NOMO-1 treated with dmso at 0.1 percent for 144 hours (cell line): ENCODE measurements around the gene TUBA8.
"Not testable (repeated sequence)": the region's sequence is repeated elsewhere in the genome, so short reads cannot be mapped to it uniquely, and the experiment has no call there.

ENCODE experiments used
- DNase-seq: peaks from one replicate; lab custom pipeline; 2025; ENCODE audit not compliant: unreplicated experiment; lab: John Stamatoyannopoulos, UW

The TUBA8 gene

DNA sequence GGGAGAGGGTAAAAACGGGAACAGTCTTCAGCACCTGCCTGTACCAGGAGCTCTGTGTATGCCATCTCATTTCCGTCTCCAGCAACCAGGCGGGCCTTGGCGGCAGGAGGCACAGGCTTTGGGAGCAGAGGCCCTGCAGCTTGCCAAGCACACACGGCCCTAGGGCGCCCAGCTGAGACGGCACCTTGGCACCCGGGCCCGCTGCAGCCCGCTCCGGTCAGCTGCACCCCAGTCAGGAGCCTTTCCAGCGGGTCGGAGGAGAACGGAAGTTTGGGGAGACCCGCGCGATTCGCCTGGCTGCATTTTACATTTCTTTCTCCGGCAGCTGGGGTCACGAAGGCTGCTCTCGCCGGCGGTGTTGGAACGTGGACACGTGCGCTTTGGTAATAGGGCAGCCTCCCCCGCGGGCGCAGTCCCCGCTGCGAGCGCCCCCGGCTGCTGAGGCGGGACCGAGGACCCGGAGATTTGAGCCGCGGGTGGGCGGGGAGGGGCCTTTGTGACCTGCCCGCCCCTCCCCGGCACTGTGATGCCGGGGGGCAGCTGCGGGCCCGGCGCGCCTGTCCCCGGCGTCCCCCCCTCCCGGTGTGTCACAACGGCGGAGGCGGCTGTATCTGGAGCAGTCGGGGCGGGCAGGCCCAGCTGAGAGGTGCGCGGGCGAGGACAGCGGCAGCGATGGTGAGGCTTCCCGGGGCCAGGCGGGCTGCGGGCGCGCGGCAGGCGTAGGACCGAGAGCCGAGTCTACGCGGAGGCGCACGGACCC is at the start of gene TUBA8:
Gene TUBA8 (plus strand): TSS at position 616 of the 760 bp plus-strand sequence. CDS start 57 bp downstream, at position 673.
- DNase-seq, result no peak

DNA sequence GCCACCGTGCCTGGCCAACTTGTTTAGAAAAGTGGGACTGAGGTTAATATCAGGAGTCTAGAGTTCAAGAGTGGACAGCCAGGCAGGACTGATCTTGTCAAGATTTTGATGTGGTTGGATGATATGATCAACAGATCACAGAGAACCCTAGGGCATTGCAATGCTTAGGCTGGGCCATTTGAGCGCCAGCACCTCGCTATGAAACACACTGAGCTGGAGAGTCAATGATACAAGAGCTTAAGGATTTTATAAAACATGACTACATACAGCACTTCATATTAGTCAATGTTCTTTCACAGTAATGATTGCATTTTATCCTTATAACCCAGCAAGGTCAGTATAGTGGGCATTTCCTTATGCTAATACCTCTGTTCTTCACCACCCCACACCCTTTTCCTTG is 48.2 kb upstream of the TUBA8 start:
- DNase-seq, result no peak

- no peak for DNase-seq
Measured at GRCh38 chr22:18063306-18063705, 47.3 kb upstream of the TUBA8 start.

- DNase-seq, result not testable (repeated sequence)
Measured at GRCh38 chr22:18063715-18064114, 46.9 kb upstream of the TUBA8 start.

DNA sequence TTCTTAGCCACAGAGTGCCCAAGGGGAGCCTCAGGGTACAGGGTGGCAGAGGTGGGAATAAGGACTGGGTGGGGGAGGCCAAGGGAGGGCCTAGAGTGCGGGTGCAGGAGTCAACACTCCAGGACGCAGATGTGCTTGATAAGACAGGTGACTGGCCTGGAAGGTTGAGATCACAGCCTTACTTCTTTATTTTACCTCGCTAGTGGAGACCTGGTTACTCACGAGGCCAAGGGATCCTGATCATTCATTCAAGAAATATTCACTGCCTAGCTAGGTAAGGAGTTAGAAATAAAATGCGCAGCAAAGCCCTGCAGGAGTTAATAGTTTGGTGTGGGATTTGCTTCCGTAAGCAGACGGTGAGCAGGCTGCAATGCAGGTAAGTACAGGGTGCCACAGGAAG is 46.0 kb upstream of the TUBA8 start:
- DNase-seq, result no peak

- no peak for DNase-seq
Measured at GRCh38 chr22:18065256-18065655, 45.4 kb upstream of the TUBA8 start.

GRCh38 chr22:18066181-18066859 is 44.3 kb upstream of the TUBA8 start:
- peak; percentile 26 for DNase-seq

DNA sequence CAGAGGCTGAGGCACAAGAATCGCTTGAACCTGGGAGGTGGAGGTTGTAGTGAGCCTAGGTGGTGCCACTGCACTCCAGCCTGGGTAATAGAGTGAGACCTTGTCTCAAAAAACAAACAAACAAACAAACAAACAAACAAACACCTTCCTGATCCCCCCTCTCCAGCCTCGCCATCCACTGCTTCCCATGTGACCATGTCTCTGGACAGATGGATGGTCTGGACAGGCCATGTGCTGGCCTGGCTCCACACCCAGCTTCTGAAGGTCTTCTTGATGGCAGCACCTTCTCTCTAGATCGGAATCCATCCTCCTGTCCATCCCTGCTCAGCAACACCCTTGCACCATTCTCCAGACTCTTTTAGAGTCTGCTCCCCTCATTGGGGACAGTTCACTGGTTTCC is 43.5 kb upstream of the TUBA8 start:
- no peak for DNase-seq

DNA sequence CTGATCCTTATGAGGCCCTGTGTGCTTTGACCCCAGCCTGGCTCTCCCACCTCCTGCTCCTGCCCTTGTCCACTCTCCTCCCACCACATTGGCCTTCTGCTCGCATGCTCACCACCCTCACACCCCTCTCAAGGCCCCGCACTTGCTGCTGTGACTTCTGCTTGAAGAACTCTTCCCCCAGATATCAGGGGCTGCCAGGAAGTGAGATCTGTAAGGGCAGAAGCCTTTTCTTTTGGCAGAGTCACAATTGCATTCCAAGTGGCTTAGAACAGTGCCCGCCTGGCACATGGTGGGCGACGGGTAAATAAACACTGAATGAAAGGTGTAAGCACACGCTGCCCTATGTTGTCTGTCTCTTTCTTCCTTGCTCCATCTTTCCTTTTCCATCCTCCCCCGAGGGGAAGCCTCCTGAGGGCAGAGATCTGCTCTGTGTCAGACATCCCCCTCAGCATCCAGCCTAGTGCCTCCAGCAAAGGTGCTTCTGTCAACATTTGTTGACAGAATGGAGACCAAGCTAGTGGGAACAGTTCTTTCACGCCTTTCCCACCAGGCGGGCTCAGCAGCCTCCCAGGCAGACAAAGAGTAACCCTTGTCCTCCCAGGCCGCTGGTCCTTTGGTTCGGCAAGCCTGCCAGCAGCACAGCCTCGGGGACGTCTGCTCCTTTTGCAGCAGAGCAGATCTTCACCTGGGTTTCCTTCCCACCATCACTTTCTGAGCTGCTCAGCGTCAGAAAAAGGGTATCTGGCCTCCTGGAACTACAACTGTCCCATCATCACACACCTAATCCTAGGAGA is 42.9 kb upstream of the TUBA8 start:
- no peak for DNase-seq

- DNase-seq, result no peak
Measured at GRCh38 chr22:18068381-18068988, 42.1 kb upstream of the TUBA8 start.

GRCh38 chr22:18069041-18069440 is 41.6 kb upstream of the TUBA8 start:
- no peak for DNase-seq

DNA sequence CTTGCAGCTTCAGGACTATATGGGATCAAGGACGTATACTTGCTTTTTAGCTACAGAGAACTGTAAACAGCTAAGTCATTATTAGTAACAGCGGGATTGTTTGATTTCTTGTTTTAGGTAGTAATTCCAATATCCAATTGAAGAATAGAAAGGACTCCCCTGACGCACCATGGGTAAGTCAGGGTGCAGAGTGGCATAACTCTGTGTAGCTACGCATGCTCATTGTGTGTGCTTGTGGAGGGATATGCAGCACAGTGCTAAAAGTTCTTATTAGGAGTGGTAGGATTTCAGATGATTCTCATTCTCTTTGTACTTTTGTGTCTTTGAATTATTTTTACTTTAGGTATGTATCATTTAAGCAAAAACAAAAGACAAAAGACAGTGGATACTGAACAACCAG is 40.6 kb upstream of the TUBA8 start:
- DNase-seq, result no peak

- DNase-seq, result no peak
Measured at GRCh38 chr22:18070556-18071306, 39.9 kb upstream of the TUBA8 start.

- not testable (repeated sequence) for DNase-seq
Measured at GRCh38 chr22:18071307-18071967, 39.2 kb upstream of the TUBA8 start.

- no peak for DNase-seq
Measured at GRCh38 chr22:18071968-18072310, 38.7 kb upstream of the TUBA8 start.

DNA sequence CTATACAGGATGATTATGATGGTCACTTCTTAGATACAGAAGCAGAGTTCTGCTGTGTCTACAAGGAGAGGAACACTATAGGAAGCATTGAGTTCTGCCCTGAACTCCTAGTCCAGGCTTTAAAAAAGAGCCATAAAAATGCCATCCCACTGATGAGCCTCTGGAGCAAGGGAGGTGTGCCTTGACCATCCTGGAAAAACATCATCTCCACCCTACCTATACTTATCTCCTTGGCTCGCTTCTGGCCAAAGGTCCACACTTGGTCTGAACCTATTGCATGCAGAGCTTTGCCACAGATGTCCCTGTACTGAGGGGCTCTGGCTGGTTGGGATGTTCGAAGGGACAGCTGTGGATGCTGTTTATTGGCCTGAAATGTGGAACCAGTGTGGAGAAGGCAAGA is 37.1 kb upstream of the TUBA8 start:
- no peak for DNase-seq

DNA sequence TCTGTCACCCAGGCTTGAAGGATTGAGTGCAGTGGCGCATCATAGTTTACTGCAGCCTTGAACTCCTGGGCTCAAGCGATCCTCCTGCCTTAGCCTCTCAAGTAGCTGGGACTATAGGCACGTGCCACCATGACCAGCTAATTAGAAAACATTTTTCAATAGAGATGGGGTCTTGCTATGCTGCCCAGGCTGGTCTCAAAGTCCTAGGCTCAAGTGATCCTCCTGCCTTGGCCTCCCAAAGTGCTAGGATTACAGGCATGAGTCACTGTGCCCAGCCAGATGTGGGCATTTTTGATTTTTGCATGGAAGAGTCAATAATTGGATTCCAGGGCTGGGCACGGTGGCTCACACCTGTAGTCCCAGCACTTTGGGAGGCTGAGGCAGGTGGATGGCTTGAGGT is 36.7 kb upstream of the TUBA8 start:
- not testable (repeated sequence) for DNase-seq

- DNase-seq, result no peak
Measured at GRCh38 chr22:18075101-18075719, 35.4 kb upstream of the TUBA8 start.

- peak; percentile 54 for DNase-seq
Measured at GRCh38 chr22:18075720-18076497, 34.7 kb upstream of the TUBA8 start.
